Activated CD8-positive, alpha-beta memory T cell treated with anti-CD3 and anti-CD28 coated beads for 1 hour (primary cell): ENCODE measurements around the gene TMEM94.
"Not testable (repeated sequence)": the region's sequence is repeated elsewhere in the genome, so short reads cannot be mapped to it uniquely, and the experiment has no call there.

Source experiments
- DNase-seq, 2 donors: peaks; one replicate each; pipeline ENCODE4 v3.0.0-alpha.2; 2020; ENCODE audit warnings: low read depth in 1 of 2; ENCODE audit errors: extremely low read depth in 1 of 2

The TMEM94 gene

GRCh38 chr17:75445296-75445695 is 11.1 kb upstream of the TMEM94 start:
- DNase-seq, result no peak

GRCh38 chr17:75445896-75446295 is 10.5 kb upstream of the TMEM94 start:
- not testable (repeated sequence) for DNase-seq

GRCh38 chr17:75447951-75448856 is 8.2 kb upstream of the TMEM94 start:
- DNase-seq, result no peak

DNA sequence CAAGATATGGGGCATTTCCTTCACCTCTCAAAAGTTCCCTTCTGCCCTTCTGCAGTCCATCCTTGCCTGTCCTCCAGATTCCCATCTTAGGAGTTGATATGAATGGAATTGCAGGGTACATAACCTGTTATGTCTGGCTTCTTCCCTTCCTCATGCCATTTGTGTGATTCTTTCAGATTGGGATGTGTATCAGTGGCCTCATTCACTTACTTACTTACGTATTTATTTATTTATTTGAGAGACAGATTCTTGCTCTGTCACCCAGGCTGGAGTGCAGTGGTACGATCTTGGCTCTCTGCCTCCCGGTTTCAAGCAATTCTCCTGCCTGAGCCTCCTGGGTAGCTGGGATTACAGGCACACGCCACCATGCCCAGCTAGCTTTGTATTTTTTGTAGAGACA is 6.2 kb upstream of the TMEM94 start:
- DNase-seq, result no peak

GRCh38 chr17:75454193-75454592 is 2.2 kb upstream of the TMEM94 start:
- no peak for DNase-seq

DNA sequence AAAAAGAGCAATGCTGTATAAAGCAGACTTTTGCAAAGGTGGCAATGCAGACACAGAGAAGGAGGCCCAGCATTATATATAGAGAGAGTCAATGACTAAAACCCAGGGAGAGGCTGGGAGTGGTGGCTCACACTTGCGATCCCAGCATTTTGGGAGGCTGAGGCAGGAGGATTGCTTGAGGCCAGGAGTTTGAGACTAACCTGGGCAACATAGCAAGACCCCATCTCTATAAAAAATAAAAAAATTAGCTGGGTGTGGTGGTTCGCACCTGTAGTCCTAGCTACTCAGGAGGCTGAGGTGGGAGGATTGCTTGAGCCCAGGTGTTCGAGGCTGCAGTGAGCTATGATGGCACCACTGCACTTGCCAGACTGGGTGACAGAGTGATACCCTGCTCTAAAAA is 1.8 kb upstream of the TMEM94 start:
- not testable (repeated sequence) for DNase-seq

DNA sequence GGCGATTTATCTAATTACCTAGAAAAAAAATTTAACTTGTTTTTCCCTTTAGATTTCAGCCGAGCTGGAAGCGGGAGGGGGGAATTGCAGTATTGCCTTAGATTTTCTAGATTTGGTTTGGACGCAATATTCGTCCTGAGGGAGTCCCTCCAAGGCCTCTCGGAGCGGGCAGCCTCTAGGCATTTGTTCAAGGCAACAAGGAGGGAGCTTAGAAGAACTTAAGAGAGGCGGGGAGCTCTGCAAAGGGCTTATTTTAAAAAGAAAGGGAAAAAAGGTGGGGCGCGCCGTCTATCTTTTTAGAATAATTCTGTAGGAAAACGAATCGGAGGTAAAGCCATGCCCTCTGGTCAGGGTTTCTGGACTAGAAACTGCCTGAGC is 407 bp upstream of the TMEM94 start:
- no peak for DNase-seq

DNA sequence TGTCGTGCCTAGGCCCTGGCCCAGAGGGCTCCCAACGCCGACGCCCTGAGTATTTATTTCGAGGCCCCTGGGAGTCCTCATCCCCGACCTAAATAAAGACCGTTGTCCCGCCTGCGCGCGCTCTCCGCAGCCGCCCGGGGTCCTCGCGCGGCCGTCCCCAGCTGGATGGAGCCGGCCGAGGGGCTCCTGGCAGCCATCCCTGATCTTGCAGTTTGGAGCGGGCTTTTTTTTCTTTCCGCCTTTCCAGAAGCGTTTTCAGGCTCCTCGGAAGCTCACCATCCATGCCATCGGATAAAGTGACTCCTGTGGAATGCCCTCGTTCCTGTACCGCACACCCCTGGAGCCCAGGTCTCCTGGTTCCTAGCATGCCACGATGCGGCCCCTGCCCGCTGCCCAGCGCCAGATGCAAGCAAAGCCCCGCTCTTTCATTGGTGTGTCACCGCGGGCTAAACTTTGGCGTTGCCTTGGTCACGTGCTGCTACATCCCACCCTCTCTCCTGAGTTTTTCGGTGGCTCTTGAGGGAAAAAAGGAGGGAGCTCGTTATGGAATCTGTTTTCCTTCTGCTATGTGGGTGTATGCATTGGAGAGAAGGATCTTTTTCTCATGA is 716 bp downstream of the TMEM94 start:
- DNase-seq, result no peak

DNA sequence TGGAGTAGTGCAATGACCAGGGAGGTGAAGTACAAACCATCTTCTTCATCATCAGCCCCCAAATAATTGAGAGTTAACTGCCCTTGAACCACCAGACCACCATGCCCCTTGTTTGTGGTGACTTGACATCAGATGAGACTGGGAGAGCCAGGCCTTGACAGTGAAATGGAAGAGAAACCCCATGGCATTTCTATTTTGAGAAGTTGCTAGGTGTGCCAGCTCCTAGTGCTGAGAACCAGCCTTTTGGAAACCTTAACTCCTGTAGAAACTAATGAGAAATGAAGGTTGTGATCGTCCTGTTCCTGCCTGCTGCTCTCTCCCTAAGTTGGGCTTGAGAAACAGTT is 2.8 kb downstream of the TMEM94 start:
- DNase-seq, result no peak

DNA sequence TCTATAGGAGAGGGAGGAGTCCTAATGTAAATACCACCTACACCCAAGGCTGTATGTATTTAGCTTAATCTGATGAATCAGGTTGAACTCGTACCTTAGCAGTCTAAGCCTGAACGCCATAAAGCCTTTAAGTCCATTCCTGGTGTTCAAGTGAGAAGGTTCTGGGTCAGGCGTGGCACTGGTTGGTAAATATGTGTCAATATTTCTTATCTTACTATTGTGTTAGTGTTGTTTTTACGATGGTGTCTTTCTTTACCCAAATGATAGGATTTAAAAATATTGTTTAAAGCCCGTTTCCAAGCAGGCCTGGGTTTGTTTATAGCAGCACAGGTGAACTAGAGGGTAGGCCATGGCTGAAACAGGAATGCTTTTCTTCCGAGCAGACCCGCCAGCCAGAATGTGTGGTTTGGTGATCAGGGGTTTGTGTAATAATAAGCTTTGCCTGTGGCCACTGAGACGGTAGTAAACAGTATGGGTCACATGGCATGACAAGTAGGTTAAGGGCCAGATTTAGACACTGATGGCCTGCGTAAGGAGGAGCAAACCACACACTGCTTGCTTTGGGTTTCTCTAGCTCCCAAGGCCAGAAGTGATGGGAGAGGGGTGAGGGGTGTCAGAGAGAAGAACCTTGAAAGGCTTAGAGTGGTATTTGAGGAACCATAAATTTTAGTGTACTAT is 3.3 kb downstream of the TMEM94 start:
- no peak for DNase-seq

DNA sequence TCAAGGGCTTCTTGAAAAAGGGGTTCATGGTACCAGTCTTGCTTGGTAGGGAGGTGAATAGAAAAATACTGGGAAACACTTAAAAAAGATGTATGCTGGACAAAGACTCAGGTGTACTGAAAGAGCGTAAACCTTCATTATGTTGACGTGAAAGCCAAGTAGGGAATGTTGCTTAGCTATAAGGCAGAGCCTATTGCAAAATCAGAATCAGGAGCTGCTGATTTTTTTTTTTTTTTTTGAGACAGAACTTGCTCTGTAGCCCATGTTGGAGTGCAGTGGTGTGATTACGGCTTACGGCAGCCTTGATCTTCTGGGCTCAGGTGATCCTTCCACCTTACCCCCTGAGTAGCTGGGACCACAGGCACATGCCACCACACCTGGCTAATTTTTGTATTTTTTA is 3.9 kb downstream of the TMEM94 start:
- DNase-seq, result no peak

GRCh38 chr17:75463603-75464002 is 7.2 kb downstream of the TMEM94 start:
- DNase-seq, result no peak

DNA sequence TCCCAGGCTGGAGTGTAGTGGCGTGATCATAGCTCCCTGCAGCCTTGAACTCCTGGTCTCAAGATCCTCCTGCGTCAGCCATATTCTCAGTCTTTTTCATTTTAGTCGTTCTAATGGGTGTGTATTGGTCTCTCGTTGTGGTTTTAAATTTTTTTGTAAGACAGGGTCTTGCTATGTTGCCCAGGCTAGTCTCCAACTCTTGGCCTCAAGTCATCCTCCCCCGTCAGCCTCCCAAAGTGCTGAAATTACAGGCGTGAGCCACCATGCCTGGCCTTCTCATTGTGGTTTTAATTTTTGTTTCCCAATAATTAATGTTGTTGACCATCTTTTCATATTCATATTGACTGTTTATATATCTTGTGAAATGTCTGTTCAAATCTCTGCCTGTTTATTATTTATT is 8.6 kb downstream of the TMEM94 start:
- DNase-seq, result no peak

- no peak for DNase-seq
These were observed 11.9 kb downstream of the TMEM94 start for GRCh38 chr17:75468291-75468754.

DNA sequence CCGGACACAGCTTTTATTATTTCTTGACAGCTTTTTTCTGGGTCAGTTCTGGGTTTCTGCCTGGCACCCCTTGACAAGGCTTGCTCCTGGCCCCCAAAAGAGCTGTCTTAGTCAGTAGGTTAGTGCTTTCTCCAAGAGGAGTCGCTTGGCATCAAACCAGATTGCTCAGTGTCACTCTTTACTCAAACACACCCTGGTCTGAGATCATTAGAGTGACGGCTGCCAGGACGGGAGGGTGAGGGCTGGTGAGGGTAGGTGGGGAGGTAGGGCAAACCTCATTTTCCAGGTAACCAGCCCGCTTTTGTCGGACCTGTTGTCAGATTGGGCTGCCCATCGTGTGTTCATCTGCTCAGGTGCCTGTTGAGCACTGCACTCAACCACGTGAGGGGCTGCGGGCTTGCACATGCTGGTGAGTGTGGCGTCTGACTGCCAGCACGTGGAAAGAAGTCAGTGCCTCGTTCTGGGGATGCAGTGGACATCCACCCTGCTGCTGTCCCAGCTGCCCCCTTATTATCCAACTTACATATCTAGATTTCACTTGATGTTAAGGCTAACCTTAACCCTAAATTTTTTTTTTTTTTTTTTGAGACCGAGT is 12.4 kb downstream of the TMEM94 start:
- DNase-seq, result no peak

DNA sequence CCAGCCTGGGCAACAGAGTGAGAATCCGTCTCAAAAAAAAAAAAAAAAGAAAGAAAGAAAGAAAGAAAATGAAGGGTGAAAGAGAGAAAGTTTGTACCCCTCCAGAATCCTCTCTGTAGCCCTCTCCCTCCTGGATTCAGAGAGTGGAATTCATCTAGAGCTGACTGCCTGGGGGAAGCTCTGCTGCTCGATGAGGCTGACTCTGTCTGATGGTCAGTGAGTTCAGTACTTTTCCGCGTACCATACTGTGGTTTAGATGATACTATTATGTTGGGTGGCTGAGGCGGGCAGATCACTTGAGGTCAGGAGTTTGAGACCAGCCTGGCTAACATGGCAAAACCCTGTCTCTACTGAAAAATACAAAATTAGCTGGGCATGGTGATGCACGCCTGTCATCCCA is 14.8 kb downstream of the TMEM94 start:
- no peak for DNase-seq

DNA sequence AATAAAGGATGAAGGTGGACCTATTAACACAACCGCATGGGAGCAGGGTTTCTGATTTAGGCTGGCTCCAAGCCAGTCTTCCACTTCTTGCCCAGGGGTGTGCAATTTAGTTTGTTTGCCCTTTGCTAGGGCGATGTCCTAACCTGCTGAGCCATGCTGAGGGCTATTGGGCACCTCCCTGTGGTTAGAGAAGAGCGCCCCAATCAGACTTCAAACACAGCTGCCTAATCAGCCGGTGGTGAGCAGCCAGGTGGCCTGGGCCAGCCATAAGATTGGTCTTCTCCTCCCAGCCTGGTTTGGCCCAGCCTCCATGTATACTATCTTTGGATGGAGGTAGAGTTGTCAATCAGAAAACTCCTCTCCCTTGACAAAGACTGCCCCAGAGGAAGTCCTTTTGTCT is 15.7 kb downstream of the TMEM94 start:
- DNase-seq, result no peak

DNA sequence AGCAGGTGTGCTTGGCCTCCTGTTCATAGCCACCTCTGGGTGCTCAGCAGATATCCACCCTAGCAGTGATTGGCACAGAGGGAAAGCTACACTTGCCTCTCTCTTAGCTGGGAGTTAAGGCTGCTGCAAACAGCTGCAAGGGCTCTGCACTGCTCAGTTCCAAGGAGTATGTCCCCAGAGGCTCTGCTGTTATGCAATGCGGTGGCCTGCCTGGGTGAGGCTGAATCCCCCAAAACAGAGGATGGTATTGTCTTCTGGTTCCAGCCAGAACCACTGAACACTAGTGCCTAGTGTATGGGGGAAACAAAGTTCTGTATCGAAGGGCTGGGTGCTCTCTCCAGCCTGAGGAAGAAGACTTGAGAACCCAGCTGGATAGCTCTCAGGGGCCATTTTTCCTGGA is 16.8 kb downstream of the TMEM94 start:
- no peak for DNase-seq

DNA sequence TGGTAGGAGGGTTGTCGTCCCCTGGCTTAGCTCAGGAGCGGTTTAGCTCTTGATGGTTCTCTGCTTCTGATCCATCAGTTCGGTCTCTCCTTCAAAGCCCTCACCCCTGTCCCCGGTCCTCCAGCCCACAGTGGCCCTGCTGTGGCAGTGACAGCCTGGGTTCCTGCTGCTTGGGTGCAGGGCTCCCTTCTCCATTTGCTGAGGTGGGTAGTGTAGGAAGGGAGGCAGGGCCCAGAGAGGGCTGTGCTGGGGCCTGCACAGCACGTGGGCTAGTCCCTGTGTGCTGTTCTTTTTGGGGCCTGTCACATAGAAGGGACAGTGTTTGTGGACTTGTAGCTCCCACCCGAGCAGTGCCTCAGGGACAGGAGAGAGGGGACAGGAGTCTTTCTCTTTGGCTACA is 18.3 kb downstream of the TMEM94 start:
- DNase-seq, result no peak

GRCh38 chr17:75475144-75475835 is 18.9 kb downstream of the TMEM94 start:
- DNase-seq, result no peak

DNA sequence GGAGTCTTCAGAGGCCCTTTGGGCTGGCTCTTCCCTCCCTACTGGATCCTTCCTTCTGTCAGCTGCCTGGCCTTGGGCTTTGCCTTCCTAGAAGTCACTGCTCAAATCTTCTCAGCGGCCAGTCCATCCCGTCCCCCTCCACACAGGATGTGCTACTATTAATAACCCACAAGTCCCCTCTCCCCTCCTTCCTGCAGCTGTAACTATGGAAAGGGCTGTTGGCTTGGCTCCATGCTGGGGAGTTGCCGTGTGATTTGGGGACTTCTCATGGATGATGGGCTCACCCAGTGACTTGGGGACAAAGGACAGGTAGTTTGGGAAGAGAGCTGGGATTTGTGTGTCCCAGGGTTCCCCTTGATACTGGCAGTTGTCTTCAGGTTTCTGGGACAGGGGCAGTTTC is 19.4 kb downstream of the TMEM94 start:
- no peak for DNase-seq
